ENCODE data around the gene SHC2. TPM values are rescaled to one million over a fixed set of nuclear protein-coding genes. Genes with fewer than 3 reads are reported as not detected.

The SHC2 gene
- total RNA-seq, 1 experiment from 2014 or later: 6.7 TPM

DNA sequence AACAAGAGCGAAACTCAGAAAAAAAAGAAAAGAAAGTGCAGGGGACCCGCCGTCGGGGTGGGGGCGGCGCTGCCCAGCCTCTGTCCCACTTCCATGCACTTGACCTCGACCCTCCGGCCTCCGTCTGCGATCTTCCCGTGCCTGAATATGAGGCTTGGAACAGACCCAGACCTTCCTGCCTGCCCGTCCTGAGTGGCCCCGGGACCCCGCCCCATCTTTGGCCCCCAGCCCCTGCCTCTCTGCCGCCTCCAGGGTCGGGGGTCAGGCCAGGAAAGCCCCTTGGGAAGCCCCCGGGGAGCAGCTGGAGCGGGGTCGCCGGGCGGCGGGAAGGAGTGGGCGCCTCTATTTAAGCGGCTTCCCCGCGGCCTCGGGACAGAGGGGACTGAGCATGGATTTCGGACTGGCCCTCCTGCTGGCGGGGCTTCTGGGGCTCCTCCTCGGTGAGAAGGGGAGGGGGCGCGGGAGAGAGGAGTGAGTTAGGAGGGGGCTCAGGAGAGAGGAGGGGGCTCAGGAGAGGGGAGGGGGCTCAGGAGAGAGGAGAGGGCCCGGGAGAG, 35.4 kb upstream of the SHC2 start, which contains the start of gene MADCAM1:
MADCAM1 (plus strand) TSS at position 375 of the 554 bp plus-strand sequence; CDS start at position 389, 14 bp downstream.
- BruUV-seq (replicated peaks): no TSS peak
- in situ Hi-C loops (cut with HindIII; ENCODE audit: low pct_unique_long_range_greater_than_20kb, low sequenced_read_pairs): no loop called here
- Histone ChIP-seq H3K9me3 (ENCODE audit: control insufficient read depth, insufficient read depth, low read depth, low read length) (no peaks in the 10 kb centered on the region), H3K27ac (ENCODE audit: low read length) (no peak within 1 kb of the TSS), H3K4me1 (ENCODE audit: control insufficient read depth, insufficient read depth, low read length) (peaks cover 6% of the 10 kb centered on the region), H3K27me3 (ENCODE audit: control insufficient read depth, insufficient read depth, low read length) (no peaks in the 10 kb centered on the region), H3K36me3 (ENCODE audit: control insufficient read depth, insufficient read depth, low read length) (no peaks in the 10 kb centered on the region), H3K4me3 (ENCODE audit: low read depth in 2 of 2, low read length in 2 of 2) (no peak within 1 kb of the TSS)
- CTCF ChIA-PET: interaction anchor here (1.2 kb wide), 1 partner anchor 10 kb away, joined by 6 read pairs; no protein-coding TSS in a partner anchor
- TF ChIP-seq POLR2AphosphoS5 (IDR thresholded peaks at IDR 0.05; ENCODE audit: low read depth, low read length) (no peak), SIN3A (IDR thresholded peaks at IDR 0.05; ENCODE audit: borderline replicate concordance, insufficient read depth, low read depth, low read length) (no peak), TCF7L2 (IDR thresholded peaks at IDR 0.05; ENCODE audit: low read depth, low read length) (no peak)
- TF ChIP-seq, protein P1, sequence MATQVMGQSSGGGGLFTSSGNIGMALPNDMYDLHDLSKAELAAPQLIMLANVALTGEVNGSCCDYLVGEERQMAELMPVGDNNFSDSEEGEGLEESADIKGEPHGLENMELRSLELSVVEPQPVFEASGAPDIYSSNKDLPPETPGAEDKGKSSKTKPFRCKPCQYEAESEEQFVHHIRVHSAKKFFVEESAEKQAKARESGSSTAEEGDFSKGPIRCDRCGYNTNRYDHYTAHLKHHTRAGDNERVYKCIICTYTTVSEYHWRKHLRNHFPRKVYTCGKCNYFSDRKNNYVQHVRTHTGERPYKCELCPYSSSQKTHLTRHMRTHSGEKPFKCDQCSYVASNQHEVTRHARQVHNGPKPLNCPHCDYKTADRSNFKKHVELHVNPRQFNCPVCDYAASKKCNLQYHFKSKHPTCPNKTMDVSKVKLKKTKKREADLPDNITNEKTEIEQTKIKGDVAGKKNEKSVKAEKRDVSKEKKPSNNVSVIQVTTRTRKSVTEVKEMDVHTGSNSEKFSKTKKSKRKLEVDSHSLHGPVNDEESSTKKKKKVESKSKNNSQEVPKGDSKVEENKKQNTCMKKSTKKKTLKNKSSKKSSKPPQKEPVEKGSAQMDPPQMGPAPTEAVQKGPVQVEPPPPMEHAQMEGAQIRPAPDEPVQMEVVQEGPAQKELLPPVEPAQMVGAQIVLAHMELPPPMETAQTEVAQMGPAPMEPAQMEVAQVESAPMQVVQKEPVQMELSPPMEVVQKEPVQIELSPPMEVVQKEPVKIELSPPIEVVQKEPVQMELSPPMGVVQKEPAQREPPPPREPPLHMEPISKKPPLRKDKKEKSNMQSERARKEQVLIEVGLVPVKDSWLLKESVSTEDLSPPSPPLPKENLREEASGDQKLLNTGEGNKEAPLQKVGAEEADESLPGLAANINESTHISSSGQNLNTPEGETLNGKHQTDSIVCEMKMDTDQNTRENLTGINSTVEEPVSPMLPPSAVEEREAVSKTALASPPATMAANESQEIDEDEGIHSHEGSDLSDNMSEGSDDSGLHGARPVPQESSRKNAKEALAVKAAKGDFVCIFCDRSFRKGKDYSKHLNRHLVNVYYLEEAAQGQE (IDR thresholded peaks at IDR 0.05; ENCODE audit: insufficient read depth in 1 of 2, low read depth in 2 of 2, low read length in 1 of 2): no peak
- TF ChIP-seq, protein P2, sequence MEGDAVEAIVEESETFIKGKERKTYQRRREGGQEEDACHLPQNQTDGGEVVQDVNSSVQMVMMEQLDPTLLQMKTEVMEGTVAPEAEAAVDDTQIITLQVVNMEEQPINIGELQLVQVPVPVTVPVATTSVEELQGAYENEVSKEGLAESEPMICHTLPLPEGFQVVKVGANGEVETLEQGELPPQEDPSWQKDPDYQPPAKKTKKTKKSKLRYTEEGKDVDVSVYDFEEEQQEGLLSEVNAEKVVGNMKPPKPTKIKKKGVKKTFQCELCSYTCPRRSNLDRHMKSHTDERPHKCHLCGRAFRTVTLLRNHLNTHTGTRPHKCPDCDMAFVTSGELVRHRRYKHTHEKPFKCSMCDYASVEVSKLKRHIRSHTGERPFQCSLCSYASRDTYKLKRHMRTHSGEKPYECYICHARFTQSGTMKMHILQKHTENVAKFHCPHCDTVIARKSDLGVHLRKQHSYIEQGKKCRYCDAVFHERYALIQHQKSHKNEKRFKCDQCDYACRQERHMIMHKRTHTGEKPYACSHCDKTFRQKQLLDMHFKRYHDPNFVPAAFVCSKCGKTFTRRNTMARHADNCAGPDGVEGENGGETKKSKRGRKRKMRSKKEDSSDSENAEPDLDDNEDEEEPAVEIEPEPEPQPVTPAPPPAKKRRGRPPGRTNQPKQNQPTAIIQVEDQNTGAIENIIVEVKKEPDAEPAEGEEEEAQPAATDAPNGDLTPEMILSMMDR (IDR thresholded peaks at IDR 0.05): no peak
- intact Hi-C loops (cut with micrococcal nuclease; ENCODE audit: unreplicated experiment): no loop called here
- POLR2A ChIA-PET: no interaction called here
- DNase-seq (ENCODE audit: low read depth, low spot score): no peak
- no peak for ATAC-seq

GRCh38 chr19:495402-496111, 34.7 kb upstream of the SHC2 start:
- Histone ChIP-seq H3K9me3 (ENCODE audit: control insufficient read depth, insufficient read depth, low read depth, low read length) (no peaks in the 10 kb centered on the region), H3K27ac (ENCODE audit: low read length) (no peak overlapping the region), H3K4me3 (ENCODE audit: low read depth in 2 of 2, low read length in 2 of 2) (no peak overlapping the region), H3K36me3 (ENCODE audit: control insufficient read depth, insufficient read depth, low read length) (no peaks in the 10 kb centered on the region), H3K27me3 (ENCODE audit: control insufficient read depth, insufficient read depth, low read length) (no peaks in the 10 kb centered on the region), H3K4me1 (ENCODE audit: control insufficient read depth, insufficient read depth, low read length) (peaks cover 7% of the 10 kb centered on the region)
- in situ Hi-C loops (cut with HindIII; ENCODE audit: low pct_unique_long_range_greater_than_20kb, low sequenced_read_pairs) (no loop called here), intact Hi-C loops (cut with micrococcal nuclease; ENCODE audit: unreplicated experiment) (no loop called here)
- ATAC-seq (peak; percentile 78), DNase-seq (ENCODE audit: low read depth, low spot score) (no peak)
- CTCF ChIA-PET: interaction anchor here (0.6 to 1.2 kb wide), 2 partner anchors 11 to 51 kb away, joined by 3 to 6 read pairs; no protein-coding TSS in a partner anchor
- POLR2A ChIA-PET: no interaction called here
- BruUV-seq (replicated peaks): no TSS peak
- no peak for TF ChIP-seq TCF7L2 (IDR thresholded peaks at IDR 0.05; ENCODE audit: low read depth, low read length)
- TF ChIP-seq, protein P2 (IDR thresholded peaks at IDR 0.05): peak; percentile 96
